DND-41 (cell line): Measurements from ENCODE around the gene ASIP.
"Not testable (repeated sequence)": the region's sequence is repeated elsewhere in the genome, so short reads cannot be mapped to it uniquely, and the experiment has no call there.

Experiments
- ATAC-seq: fragments of 200-7000 bp; cut with Tn5 transposase; 3 replicates; pipeline ENCODE4 v1.9.1; 2021; ENCODE audit warnings: low read depth; ENCODE audit not compliant: insufficient read depth
- DNase-seq: peaks from one replicate; pipeline ENCODE4 v3.0.0-alpha.2; 2020
- H2AFZ ChIP-seq: 2 replicates; pipeline ENCODE4 v1.6.0; 2012; ENCODE audit warnings: low read depth, low read length
- H3K27ac ChIP-seq: 2 replicates; pipeline ENCODE4 v1.5.1; 2012; ENCODE audit warnings: low read length, inconsistent platforms
- H3K27me3 ChIP-seq: fragments of 200-600 bp; sonication (generic); 2 replicates; pipeline ENCODE4 v1.6.0; 2012; ENCODE audit warnings: low read length, mild to moderate bottlenecking, inconsistent platforms; ENCODE audit not compliant: insufficient read depth, poor library complexity
- H3K36me3 ChIP-seq: 2 replicates; pipeline ENCODE4 v1.5.1; 2012; ENCODE audit warnings: low read length, inconsistent platforms; ENCODE audit not compliant: insufficient read depth
- H3K4me1 ChIP-seq: 2 replicates; pipeline ENCODE4 v1.5.1; 2012; ENCODE audit warnings: mild to moderate bottlenecking, low read length; ENCODE audit not compliant: insufficient read depth
- H3K4me2 ChIP-seq: 2 replicates; pipeline ENCODE4 v1.6.0; 2012; ENCODE audit warnings: mild to moderate bottlenecking, moderate library complexity, low read length, inconsistent platforms; ENCODE audit not compliant: insufficient read depth
- H3K4me3 ChIP-seq, 2 experiments: fragments of 200-600 bp in 1 of 2; shearing (Covaris generic) in 1 of 2; 2 replicates each; pipeline ENCODE4 v1.5.1; 2012 to 2016; ENCODE audit warnings: inconsistent platforms in 2 of 2, low read length in 2 of 2, mild to moderate bottlenecking in 2 of 2, low read depth in 1 of 2, moderate library complexity in 1 of 2
- H3K79me2 ChIP-seq: 2 replicates; pipeline ENCODE4 v1.6.0; 2012; ENCODE audit warnings: low read length, inconsistent platforms; ENCODE audit not compliant: insufficient read depth
- H3K9ac ChIP-seq: 2 replicates; pipeline ENCODE4 v1.6.0; 2012; ENCODE audit warnings: low read depth, mild to moderate bottlenecking, inconsistent platforms, low read length, moderate library complexity
- H3K9me3 ChIP-seq: 2 replicates; pipeline ENCODE4 v1.5.1; 2012; ENCODE audit warnings: low read length, moderate library complexity, mild to moderate bottlenecking, inconsistent platforms; ENCODE audit not compliant: insufficient read depth, severe bottlenecking
- H4K20me1 ChIP-seq: 2 replicates; pipeline ENCODE4 v1.6.0; 2012; ENCODE audit warnings: low read length; ENCODE audit not compliant: insufficient read depth
- CTCF ChIP-seq: IDR thresholded peaks from 2 replicates; pipeline ENCODE4 v1.5.1; 2012; ENCODE audit warnings: borderline replicate concordance, low read length, moderate library complexity, mild to moderate bottlenecking; ENCODE audit not compliant: poor library complexity, severe bottlenecking; ENCODE audit errors: extremely low read depth
- EZH2 ChIP-seq: IDR thresholded peaks from 3 replicates; pipeline ENCODE4 v1.6.1; 2012; ENCODE audit warnings: borderline replicate concordance, low read depth, mild to moderate bottlenecking, moderate library complexity, low read length, inconsistent platforms; ENCODE audit not compliant: severe bottlenecking

ASIP gene

GRCh38 chr20:34200023-34200422 is 41.2 kb upstream of the ASIP start:
- DNase-seq (no peak), ATAC-seq (no peak)
- TF ChIP-seq CTCF (no peak), EZH2 (no peak)
- Histone ChIP-seq H3K9ac (no peak overlapping the region), H3K4me3 (no peak overlapping the region), H2AFZ (no peak overlapping the region), H3K79me2 (no peaks in the 10 kb centered on the region), H3K4me1 (no peaks in the 10 kb centered on the region), H3K4me2 (no peak overlapping the region), H3K9me3 (no peaks in the 10 kb centered on the region), H3K36me3 (no peaks in the 10 kb centered on the region), H3K27ac (no peak overlapping the region), H3K27me3 (peaks cover 23% of the 10 kb centered on the region), H4K20me1 (no peaks in the 10 kb centered on the region)

- H3K4me2 ChIP-seq = no peak overlapping the region
Observed at GRCh38 chr20:34201531-34201930, 39.7 kb upstream of the ASIP start.

GRCh38 chr20:34205172-34205880 is 35.9 kb upstream of the ASIP start:
- not testable (repeated sequence) for DNase-seq, H4K20me1 ChIP-seq, H3K27me3 ChIP-seq, H3K4me3 ChIP-seq, H3K9me3 ChIP-seq, H2AFZ ChIP-seq, H3K79me2 ChIP-seq, H3K4me2 ChIP-seq, H3K4me1 ChIP-seq, H3K27ac ChIP-seq, H3K9ac ChIP-seq, H3K36me3 ChIP-seq, ATAC-seq

More at GRCh38 chr20:34201531-34201930, 39.7 kb upstream of the ASIP start:
- Histone ChIP-seq H3K4me3 (no peak overlapping the region), H2AFZ (no peak overlapping the region), H3K36me3 (no peaks in the 10 kb centered on the region), H3K4me1 (no peaks in the 10 kb centered on the region), H3K9me3 (no peaks in the 10 kb centered on the region), H3K27me3 (peaks cover 23% of the 10 kb centered on the region), H3K9ac (no peak overlapping the region), H3K27ac (no peak overlapping the region), H3K79me2 (no peaks in the 10 kb centered on the region), H4K20me1 (no peaks in the 10 kb centered on the region)
- DNase-seq = no peak
- ATAC-seq = no peak
- TF ChIP-seq CTCF (no peak), EZH2 (no peak)

- Histone ChIP-seq H2AFZ (no peak overlapping the region), H3K27me3 (no peaks in the 10 kb centered on the region), H3K4me1 (no peaks in the 10 kb centered on the region), H3K4me2 (no peak overlapping the region), H3K4me3 (no peak overlapping the region), H3K9me3 (peaks cover 3% of the 10 kb centered on the region), H4K20me1 (no peaks in the 10 kb centered on the region), H3K36me3 (no peaks in the 10 kb centered on the region), H3K79me2 (no peaks in the 10 kb centered on the region), H3K9ac (no peak overlapping the region), H3K27ac (no peak overlapping the region)
- ATAC-seq (no peak), DNase-seq (no peak)
- TF ChIP-seq CTCF (no peak), EZH2 (no peak)
Observed at GRCh38 chr20:34209111-34209510, 32.1 kb upstream of the ASIP start.
